GM12878 (cell line): ENCODE measurements around the gene HK3. TPM values are rescaled to one million over a fixed set of nuclear protein-coding genes. Genes with fewer than 3 reads are reported as not detected.

ENCODE experiments used
- ATAC-seq: fragments of 200-7000 bp; cut with Tn5 transposase; 3 replicates; pipeline ENCODE4 v1.9.1; 2020; ENCODE audit warnings: mild to moderate bottlenecking, moderate library complexity
- BruUV-seq: library from RNA; stranded (reverse); fragments of 400-500 nt; replicated peaks from 2 replicates; lab custom pipeline; 2021; lab: Mats Ljungman, UMichigan
- CTCF ChIA-PET: fragments of 300-600 bp; sonication (Branson Sonifier 250); formaldehyde crosslinking; extraction: SDS; loops from one replicate; lab custom pipeline; 2021; ENCODE audit warnings: inconsistent platforms; lab: Yijun Ruan, JAX
- POLR2A ChIA-PET: fragments of 350-600 bp; formaldehyde crosslinking; extraction: SDS; loops from one replicate; lab custom pipeline; 2021; ENCODE audit warnings: inconsistent platforms; lab: Charles Lee
- RAD21 ChIA-PET: fragments of 300-600 bp; sonication (Branson Sonifier 250); formaldehyde crosslinking; loops from one replicate; lab custom pipeline; 2023; ENCODE audit warnings: antibody characterized with exemption; ENCODE audit not compliant: unreplicated experiment; lab: Charles Lee
- SMC1A ChIA-PET: fragments of 300-600 bp; sonication (Branson Sonifier 250); formaldehyde crosslinking; loops from one replicate; lab custom pipeline; 2023; ENCODE audit not compliant: unreplicated experiment, uncharacterized antibody; lab: Charles Lee
- DNase-seq: peaks from one replicate; pipeline ENCODE4 v3.0.0-alpha.2; 2011; ENCODE audit warnings: low read depth, low spot score
- FAIRE-seq: peaks from 3 replicates; lab custom pipeline; 2011; peaks lifted over from hg19 to GRCh38; lab: Jason Lieb, UNC
- H2AFZ ChIP-seq: 2 replicates; pipeline ENCODE4 v1.6.0; 2011; ENCODE audit warnings: low read depth, low read length, control low read depth; ENCODE audit not compliant: control insufficient read depth
- H3K27ac ChIP-seq: 2 replicates; pipeline ENCODE4 v1.5.1; 2011; ENCODE audit warnings: control low read depth; ENCODE audit not compliant: control insufficient read depth, insufficient read depth
- H3K27me3 ChIP-seq, 2 experiments: replicated peaks in 1 of 2; 2 replicates each; pipeline versions ENCODE4 v1.6.0 to v1.6.1; 2011; ENCODE audit warnings: low read length in 1 of 2; ENCODE audit not compliant: control insufficient read depth in 2 of 2, insufficient read depth in 2 of 2
- H3K36me3 ChIP-seq, 2 experiments: 2 replicates each; pipeline ENCODE4 v1.5.1; 2011; ENCODE audit warnings: low read length in 1 of 2; ENCODE audit not compliant: control insufficient read depth in 2 of 2, insufficient read depth in 2 of 2
- H3K4me1 ChIP-seq: 2 replicates; pipeline ENCODE4 v1.6.1; 2011; ENCODE audit warnings: mild to moderate bottlenecking, low read length, moderate library complexity, mixed read lengths; ENCODE audit not compliant: control insufficient read depth, insufficient read depth
- H3K4me2 ChIP-seq: 2 replicates; pipeline ENCODE4 v1.6.0; 2011; ENCODE audit warnings: control low read depth; ENCODE audit not compliant: control insufficient read depth, insufficient read depth
- H3K4me3 ChIP-seq: fragments of 200-600 bp; sonication (generic); 2 replicates; pipeline ENCODE4 v1.5.1; 2016
- H3K79me2 ChIP-seq: 2 replicates; pipeline ENCODE4 v1.6.0; 2011; ENCODE audit warnings: low read length; ENCODE audit not compliant: control insufficient read depth, insufficient read depth
- H3K9ac ChIP-seq: 2 replicates; pipeline ENCODE4 v1.8.0; 2011; ENCODE audit warnings: low read length, control low read depth, mixed read lengths; ENCODE audit not compliant: control insufficient read depth, insufficient read depth
- H3K9me3 ChIP-seq: replicated peaks from 3 replicates; pipeline ENCODE4 v1.5.1; 2011; ENCODE audit warnings: mild to moderate bottlenecking, low read length; ENCODE audit not compliant: control insufficient read depth, insufficient read depth
- H4K20me1 ChIP-seq: 2 replicates; pipeline ENCODE4 v1.6.0; 2011; ENCODE audit not compliant: control insufficient read depth, insufficient read depth
- BACH1 ChIP-seq: fragments of 450-650 bp; IDR thresholded peaks from 2 replicates; pipeline ENCODE4 v1.6.1; 2017; ENCODE audit warnings: mild to moderate bottlenecking, borderline replicate concordance
- EZH2 ChIP-seq: IDR thresholded peaks from 2 replicates; pipeline ENCODE4 v1.6.1; 2012; ENCODE audit warnings: low read depth, mild to moderate bottlenecking, control low read depth, inconsistent platforms, low read length, borderline replicate concordance; ENCODE audit not compliant: control insufficient read depth
- MYB ChIP-seq: fragments of 150-350 bp; IDR thresholded peaks from 2 replicates; pipeline ENCODE4 v1.6.1; 2014; ENCODE audit warnings: mild to moderate bottlenecking, low read depth, low read length, borderline replicate concordance
- NFIC ChIP-seq: IDR thresholded peaks from 2 replicates; pipeline ENCODE4 v1.6.1; 2012; ENCODE audit warnings: low read depth, mild to moderate bottlenecking, inconsistent platforms, low read length, moderate library complexity
- NFYA ChIP-seq: IDR thresholded peaks from 2 replicates; pipeline ENCODE4 v1.6.1; 2011; ENCODE audit warnings: low read depth, mild to moderate bottlenecking, low read length, improper control_type of control experiment, borderline replicate concordance
- PKNOX1 ChIP-seq: fragments of 450-650 bp; IDR thresholded peaks from 2 replicates; pipeline ENCODE4 v1.6.1; 2016; ENCODE audit warnings: mild to moderate bottlenecking
- RCOR1 ChIP-seq: conservative IDR thresholded peaks from 2 replicates; pipeline ENCODE4 v1.6.1; 2012; ENCODE audit warnings: low read depth, low read length, improper control_type of control experiment
- SPI1 ChIP-seq: IDR thresholded peaks from 2 replicates; pipeline ENCODE4 v1.6.1; 2011; ENCODE audit warnings: low read depth, mild to moderate bottlenecking, low read length, moderate library complexity, borderline replicate concordance; ENCODE audit not compliant: insufficient read depth
- WGBS: methylation state at CpG from one replicate; pipeline ENCODE4 v1.1.6; 2016; ENCODE audit warnings: low lambda C conversion rate; ENCODE audit not compliant: insufficient replicate concordance, insufficient coverage; ENCODE audit errors: missing lambda C conversion rate; 5-methylcytosine and 5-hydroxymethylcytosine counted together
- in situ Hi-C: fragments of 300-500 bp; cut with MboI; formaldehyde crosslinking; loops from 9 replicates; pipeline ENCODE4 v1.14.3; 2018; ENCODE audit warnings: mixed read lengths
- intact Hi-C: fragments of 100-400 bp; cut with micrococcal nuclease; formaldehyde crosslinking; loops from one replicate; pipeline ENCODE4 v1.14.2; 2022; ENCODE audit not compliant: unreplicated experiment
- polyA plus RNA-seq, 11 experiments: library from polyadenylated mRNA; depleted of rRNA in 4 of 11; unstranded in 6 of 11; stranded (reverse) in 5 of 11; fragments of >200 nt; fragmentation: Nextera tagmentation in 4 of 11; fragmentation: Illumina TruSeq in 1 of 11; extraction: Ambion mirVana in 4 of 11; extraction: Trizol in 1 of 11; gene quantifications; 1 replicate in 1 of 11; 2 replicates in 10 of 11; pipeline versions ENCODE4 v1.2.1 to v1.2.3, GENCODE V29; 2011 to 2016; ENCODE audit warnings: inconsistent platforms in 2 of 11, missing spikeins in 2 of 11, low read depth in 1 of 11
- total RNA-seq, 4 experiments: library from RNA; depleted of rRNA in 3 of 4; stranded (reverse); fragments of >200 nt in 3 of 4; fragmentation: Illumina TruSeq in 1 of 4; extraction: Trizol in 1 of 4; gene quantifications; 2 replicates each; pipeline versions ENCODE4 v1.2.1 to v1.2.3, GENCODE V29; 2013 to 2021
- TF ChIP-seq, protein P1 (sequence below): fragments of 450-650 bp; IDR thresholded peaks from 2 replicates; pipeline ENCODE4 v1.6.1; 2017; ENCODE audit warnings: borderline replicate concordance

HK3 gene
- total and polyA plus RNA-seq, 10 of the 15 experiments (the other 5 are each of a cell fraction or from before 2014, with no cell fraction given), result 0.13 to 1.3 (median 0.26) TPM; not detected in 4

- 45% methylated on average over 8 of the region's 8 CpGs for WGBS
- SMC1A ChIA-PET, result no interaction called here
- Histone ChIP-seq H2AFZ (no peak overlapping the region), H3K4me2 (no peak overlapping the region), H4K20me1 (no peaks in the 10 kb centered on the region), H3K4me3 (no peak overlapping the region), H3K9ac (no peak overlapping the region), H3K79me2 (no peaks in the 10 kb centered on the region), H3K27ac (no peak overlapping the region), H3K27me3 (peaks cover 0 to 4% of the 10 kb centered on the region in 2 experiments; a peak in 3 of 4 replicates)
- ATAC-seq (no peak), DNase-seq (no peak), FAIRE-seq (no peak)
- intact Hi-C loops, result no loop called here
- CTCF ChIA-PET, result no interaction called here
- BruUV-seq, result no TSS peak
- POLR2A ChIA-PET, result no interaction called here
- TF ChIP-seq NFIC (no peak), MYB (no peak), SPI1 (no peak), BACH1 (no peak), RCOR1 (no peak), EZH2 (no peak), PKNOX1 (no peak), NFYA (no peak)
- TF ChIP-seq, protein P1, sequence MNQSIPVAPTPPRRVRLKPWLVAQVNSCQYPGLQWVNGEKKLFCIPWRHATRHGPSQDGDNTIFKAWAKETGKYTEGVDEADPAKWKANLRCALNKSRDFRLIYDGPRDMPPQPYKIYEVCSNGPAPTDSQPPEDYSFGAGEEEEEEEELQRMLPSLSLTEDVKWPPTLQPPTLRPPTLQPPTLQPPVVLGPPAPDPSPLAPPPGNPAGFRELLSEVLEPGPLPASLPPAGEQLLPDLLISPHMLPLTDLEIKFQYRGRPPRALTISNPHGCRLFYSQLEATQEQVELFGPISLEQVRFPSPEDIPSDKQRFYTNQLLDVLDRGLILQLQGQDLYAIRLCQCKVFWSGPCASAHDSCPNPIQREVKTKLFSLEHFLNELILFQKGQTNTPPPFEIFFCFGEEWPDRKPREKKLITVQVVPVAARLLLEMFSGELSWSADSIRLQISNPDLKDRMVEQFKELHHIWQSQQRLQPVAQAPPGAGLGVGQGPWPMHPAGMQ, result no peak
- TF ChIP-seq, all 136 proteins: peak for 0
- Histone ChIP-seq H3K36me3 (no peaks in the 10 kb centered on the region), H3K9me3 (no peaks in the 10 kb centered on the region), H3K4me1 (no peaks in the 10 kb centered on the region)
- RAD21 ChIA-PET, result no interaction called here
- in situ Hi-C loops, result no loop called here
Measured at GRCh38 chr5:176854164-176854563, 45.0 kb downstream of the HK3 start.
